H9 (cell line): ENCODE data around the gene ACTR8. TPM values are rescaled to one million over a fixed set of nuclear protein-coding genes. Genes with fewer than 3 reads are reported as not detected.

ENCODE experiments used
- DNase-seq: peaks from one replicate; pipeline ENCODE4 v3.0.0-alpha.2; 2017
- H2AFZ ChIP-seq: one replicate; pipeline ENCODE4 v1.6.1; 2013; ENCODE audit warnings: mild to moderate bottlenecking, low read length, control low read depth, moderate library complexity
- H2AK5ac ChIP-seq: 2 replicates; pipeline ENCODE4 v1.6.1; 2013; ENCODE audit warnings: low read length, control low read depth, mixed read lengths; ENCODE audit not compliant: insufficient read length
- H2BK120ac ChIP-seq: one replicate; pipeline ENCODE4 v1.6.1; 2013; ENCODE audit warnings: low read depth, mild to moderate bottlenecking, low read length, control low read depth, inconsistent platforms; ENCODE audit not compliant: poor library complexity, severe bottlenecking
- H2BK12ac ChIP-seq: 2 replicates; pipeline ENCODE4 v1.6.1; 2013; ENCODE audit warnings: low read length, control low read depth, mixed read lengths, low read depth; ENCODE audit not compliant: insufficient read length
- H2BK15ac ChIP-seq: 2 replicates; pipeline ENCODE4 v1.6.1; 2013; ENCODE audit warnings: low read depth, low read length, control low read depth
- H2BK20ac ChIP-seq: one replicate; pipeline ENCODE4 v1.6.1; 2013; ENCODE audit warnings: low read depth, mild to moderate bottlenecking, low read length, control low read depth, inconsistent platforms; ENCODE audit not compliant: poor library complexity, severe bottlenecking
- H2BK5ac ChIP-seq: 2 replicates; pipeline ENCODE4 v1.6.1; 2013; ENCODE audit warnings: low read length, control low read depth, mixed read lengths; ENCODE audit not compliant: insufficient read length
- H3K14ac ChIP-seq: 2 replicates; pipeline ENCODE4 v1.6.1; 2013; ENCODE audit warnings: low read length, control low read depth; ENCODE audit not compliant: insufficient read depth
- H3K18ac ChIP-seq: 2 replicates; pipeline ENCODE4 v1.6.1; 2013; ENCODE audit warnings: low read depth, mild to moderate bottlenecking, mixed read lengths, low read length, control low read depth; ENCODE audit not compliant: insufficient read length
- H3K23ac ChIP-seq: 2 replicates; pipeline ENCODE4 v1.6.1; 2013; ENCODE audit warnings: low read length, control low read depth, mixed read lengths, low read depth; ENCODE audit not compliant: insufficient read length
- H3K23me2 ChIP-seq: 2 replicates; pipeline ENCODE4 v1.6.1; 2013; ENCODE audit warnings: low read depth, mild to moderate bottlenecking, mixed read lengths, low read length, control low read depth; ENCODE audit not compliant: insufficient read length, poor library complexity, severe bottlenecking
- H3K27ac ChIP-seq: 2 replicates; pipeline ENCODE4 v1.5.1; 2013; ENCODE audit warnings: low read length, control low read depth, mixed read lengths, low read depth; ENCODE audit not compliant: insufficient read length
- H3K27me3 ChIP-seq: 2 replicates; pipeline ENCODE4 v1.6.1; 2013; ENCODE audit warnings: low read length, control low read depth, inconsistent platforms; ENCODE audit not compliant: insufficient read depth
- H3K4ac ChIP-seq: 2 replicates; pipeline ENCODE4 v1.6.1; 2013; ENCODE audit warnings: low read depth, mild to moderate bottlenecking, control low read depth, inconsistent platforms, low read length, moderate library complexity
- H3K4me1 ChIP-seq: 2 replicates; pipeline ENCODE4 v1.6.1; 2013; ENCODE audit warnings: low read length, control low read depth, inconsistent platforms; ENCODE audit not compliant: insufficient read depth
- H3K4me2 ChIP-seq: 2 replicates; pipeline ENCODE4 v1.6.1; 2013; ENCODE audit warnings: low read length, control low read depth, mixed read lengths; ENCODE audit not compliant: insufficient read length, insufficient read depth
- H3K56ac ChIP-seq: 2 replicates; pipeline ENCODE4 v1.6.1; 2013; ENCODE audit warnings: low read depth, mild to moderate bottlenecking, mixed read lengths, low read length, control low read depth; ENCODE audit not compliant: insufficient read length
- H3K79me1 ChIP-seq: 2 replicates; pipeline ENCODE4 v1.6.1; 2013; ENCODE audit warnings: low read depth, mild to moderate bottlenecking, moderate library complexity, low read length, control low read depth, inconsistent platforms; ENCODE audit not compliant: insufficient read depth, poor library complexity, severe bottlenecking
- H3K79me2 ChIP-seq: 2 replicates; pipeline ENCODE4 v1.6.1; 2013; ENCODE audit warnings: low read length, control low read depth, inconsistent platforms; ENCODE audit not compliant: insufficient read depth
- H3K9ac ChIP-seq: 2 replicates; pipeline ENCODE4 v1.6.1; 2013; ENCODE audit warnings: low read length, control low read depth, mixed read lengths; ENCODE audit not compliant: insufficient read length; ENCODE audit errors: extremely low read depth
- H3K9me3 ChIP-seq: one replicate; pipeline ENCODE4 v1.6.1; 2013; ENCODE audit warnings: low read depth, low read length, inconsistent platforms; ENCODE audit not compliant: control insufficient read depth
- H3T11ph ChIP-seq: one replicate; pipeline ENCODE4 v1.6.1; 2013; ENCODE audit warnings: mild to moderate bottlenecking, low read length, control low read depth, inconsistent platforms
- H4K20me1 ChIP-seq: one replicate; pipeline ENCODE4 v1.6.1; 2013; ENCODE audit not compliant: control insufficient read depth, insufficient read length, insufficient read depth
- H4K5ac ChIP-seq: 2 replicates; pipeline ENCODE4 v1.6.1; 2013; ENCODE audit warnings: low read depth, mild to moderate bottlenecking, mixed read lengths, low read length, control low read depth; ENCODE audit not compliant: insufficient read length
- H4K8ac ChIP-seq: replicated peaks from 2 replicates; pipeline ENCODE4 v1.6.1; 2013; ENCODE audit warnings: low read length, control low read depth, mixed read lengths, low read depth; ENCODE audit not compliant: insufficient read length
- H4K91ac ChIP-seq: 2 replicates; pipeline ENCODE4 v1.6.1; 2013; ENCODE audit warnings: low read depth, mild to moderate bottlenecking, moderate library complexity, mixed read lengths, low read length, control low read depth; ENCODE audit not compliant: insufficient read length
- H3K27ac Mint-ChIP-seq, 3 experiments: 2 replicates in 2 of 3; 3 replicates in 1 of 3; pipeline ENCODE4 v1.8.0; 2020 to 2021; ENCODE audit warnings: mixed read lengths in 3 of 3, mild to moderate bottlenecking in 1 of 3, moderate library complexity in 1 of 3
- H3K27me3 Mint-ChIP-seq: 2 replicates; pipeline ENCODE4 v1.8.0; 2021; ENCODE audit warnings: low read depth, mild to moderate bottlenecking, moderate library complexity, mixed read lengths
- H3K36me3 Mint-ChIP-seq, 3 experiments: 2 replicates in 2 of 3; 3 replicates in 1 of 3; pipeline ENCODE4 v1.8.0; 2020 to 2021; ENCODE audit warnings: low read depth in 3 of 3, mixed read lengths in 3 of 3; ENCODE audit not compliant: insufficient read depth in 1 of 3
- H3K4me1 Mint-ChIP-seq, 2 experiments: 2 replicates each; pipeline ENCODE4 v1.8.0; 2020; ENCODE audit warnings: mixed read lengths in 2 of 2
- H3K4me3 Mint-ChIP-seq, 2 experiments: 2 replicates in 1 of 2; 3 replicates in 1 of 2; pipeline ENCODE4 v1.8.0; 2020 to 2021; ENCODE audit warnings: mild to moderate bottlenecking in 2 of 2, mixed read lengths in 2 of 2, moderate library complexity in 1 of 2
- H3K9me3 Mint-ChIP-seq, 2 experiments: 2 replicates in 1 of 2; 3 replicates in 1 of 2; pipeline ENCODE4 v1.8.0; 2020; ENCODE audit warnings: mild to moderate bottlenecking in 2 of 2, mixed read lengths in 2 of 2, moderate library complexity in 1 of 2
- WGBS: extraction: QIAGEN DNeasy Blood & Tissue Kit; methylation state at CpG from one replicate; pipeline ENCODE4 v1.1.7; 2013; ENCODE audit warnings: missing lambda C conversion rate, low lambda C conversion rate, mixed read lengths; ENCODE audit not compliant: insufficient read length; ENCODE audit errors: extremely low coverage; 5-methylcytosine and 5-hydroxymethylcytosine counted together
- total RNA-seq: library from RNA; stranded (reverse); gene quantifications from 2 replicates; pipeline ENCODE4 v1.2.1, GENCODE V29; 2021
- TF ChIP-seq, protein P1 (sequence below): fragments of 200-600 bp; sonication (generic); conservative IDR thresholded peaks from 3 replicates; pipeline ENCODE4 v1.8.0; 2021; ENCODE audit warnings: antibody characterized with exemption, mild to moderate bottlenecking

Gene ACTR8
- total RNA-seq, 1 experiment from 2014 or later = 39.2 TPM

DNA sequence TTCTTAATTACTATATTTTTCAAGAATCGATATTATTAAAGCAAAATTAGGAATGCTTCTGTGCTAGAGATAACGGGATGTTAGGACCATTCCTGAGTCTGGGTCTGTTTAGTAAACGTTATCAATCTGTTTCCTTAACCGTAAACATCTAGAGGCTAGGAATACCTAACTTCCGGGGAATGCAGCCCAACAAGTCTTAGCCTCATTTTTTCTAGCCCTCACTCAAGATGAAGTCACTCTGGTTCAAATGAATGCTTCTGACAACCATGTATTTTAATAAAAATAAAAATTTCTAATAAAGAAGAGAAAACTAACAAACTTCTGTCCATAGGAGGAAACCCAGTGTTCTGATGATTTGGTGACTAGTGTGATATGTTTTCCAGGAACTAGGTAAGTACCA, 20.8 kb upstream of the ACTR8 start:
- no peak overlapping the region for H2BK120ac ChIP-seq
- no peak overlapping the region for H4K91ac ChIP-seq
- no CpG with 5 or more reads among the region's 5 CpGs for WGBS

More for the DNA sequence above, 20.8 kb upstream of the ACTR8 start:
- no peaks in the 10 kb centered on the region for H3K27me3 ChIP-seq
- H3K27me3 Mint-ChIP-seq = peaks cover 11% of the 10 kb centered on the region
- H2AK5ac ChIP-seq = no peak overlapping the region
- no peak overlapping the region for H3T11ph ChIP-seq
- H3K23me2 ChIP-seq = no peaks in the 10 kb centered on the region
- H3K27ac Mint-ChIP-seq = no peak overlapping the region
- H3K56ac ChIP-seq = no peak overlapping the region
- H2BK15ac ChIP-seq = no peak overlapping the region
- no peak overlapping the region for H3K4me2 ChIP-seq
- H2AFZ ChIP-seq = no peak overlapping the region
- no peaks in the 10 kb centered on the region for H3K9me3 ChIP-seq
- no peak overlapping the region for H3K14ac ChIP-seq
- H3K4me3 Mint-ChIP-seq = no peak overlapping the region
- no peaks in the 10 kb centered on the region for H3K4me1 Mint-ChIP-seq
- no peak overlapping the region for H3K23ac ChIP-seq
- no peak overlapping the region for H2BK5ac ChIP-seq
- H3K9ac ChIP-seq = no peak overlapping the region
- H4K8ac ChIP-seq = no peak overlapping the region
- H2BK20ac ChIP-seq = no peak overlapping the region
- H3K79me2 ChIP-seq = no peaks in the 10 kb centered on the region; the same call in 1 of the 2 replicates
- H3K36me3 Mint-ChIP-seq = no peaks in the 10 kb centered on the region
- no peak for DNase-seq
- H3K4me1 ChIP-seq = no peaks in the 10 kb centered on the region
- no peak overlapping the region for H3K27ac ChIP-seq
- H2BK12ac ChIP-seq = no peak overlapping the region
- H3K18ac ChIP-seq = no peak overlapping the region
- H3K9me3 Mint-ChIP-seq = no peaks in the 10 kb centered on the region
- no peaks in the 10 kb centered on the region for H4K20me1 ChIP-seq
- no peak overlapping the region for H4K5ac ChIP-seq
- H3K4ac ChIP-seq = no peak overlapping the region
- TF ChIP-seq, protein P1, sequence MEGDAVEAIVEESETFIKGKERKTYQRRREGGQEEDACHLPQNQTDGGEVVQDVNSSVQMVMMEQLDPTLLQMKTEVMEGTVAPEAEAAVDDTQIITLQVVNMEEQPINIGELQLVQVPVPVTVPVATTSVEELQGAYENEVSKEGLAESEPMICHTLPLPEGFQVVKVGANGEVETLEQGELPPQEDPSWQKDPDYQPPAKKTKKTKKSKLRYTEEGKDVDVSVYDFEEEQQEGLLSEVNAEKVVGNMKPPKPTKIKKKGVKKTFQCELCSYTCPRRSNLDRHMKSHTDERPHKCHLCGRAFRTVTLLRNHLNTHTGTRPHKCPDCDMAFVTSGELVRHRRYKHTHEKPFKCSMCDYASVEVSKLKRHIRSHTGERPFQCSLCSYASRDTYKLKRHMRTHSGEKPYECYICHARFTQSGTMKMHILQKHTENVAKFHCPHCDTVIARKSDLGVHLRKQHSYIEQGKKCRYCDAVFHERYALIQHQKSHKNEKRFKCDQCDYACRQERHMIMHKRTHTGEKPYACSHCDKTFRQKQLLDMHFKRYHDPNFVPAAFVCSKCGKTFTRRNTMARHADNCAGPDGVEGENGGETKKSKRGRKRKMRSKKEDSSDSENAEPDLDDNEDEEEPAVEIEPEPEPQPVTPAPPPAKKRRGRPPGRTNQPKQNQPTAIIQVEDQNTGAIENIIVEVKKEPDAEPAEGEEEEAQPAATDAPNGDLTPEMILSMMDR = no peak
- H3K79me1 ChIP-seq = no peaks in the 10 kb centered on the region
